GM13977 (cell line): ENCODE data around the gene MS4A4E.
"Not testable (repeated sequence)": the region's sequence is repeated elsewhere in the genome, so short reads cannot be mapped to it uniquely, and the experiment has no call there.

Source experiments
- DNase-seq: peaks from one replicate; pipeline ENCODE4 v3.0.0; 2012; ENCODE audit warnings: low spot score
- CTCF ChIP-seq: IDR thresholded peaks from 2 replicates; pipeline ENCODE4 v1.5.1; 2012; ENCODE audit warnings: mild to moderate bottlenecking, control low read depth; ENCODE audit not compliant: insufficient read depth; ENCODE audit errors: extremely low read depth, missing control alignments
- in situ Hi-C: fragments of 300-500 bp; cut with MboI; formaldehyde crosslinking; loops from one replicate; pipeline ENCODE4 v1.12.0; 2022; ENCODE audit warnings: low sequenced_read_pairs, low pct_unique_long_range_greater_than_20kb, mixed read lengths, inconsistent platforms; ENCODE audit not compliant: unreplicated experiment

The MS4A4E gene

GRCh38 chr11:60242740-60243239, at the start of gene MS4A4E:
Gene MS4A4E (minus strand): TSS chr11:60243137. CDS start chr11:60230055, 13,082 bp downstream.
- in situ Hi-C loops: no loop called here
- TF ChIP-seq CTCF: no peak
- no peak for DNase-seq

GRCh38 chr11:60292145-60292544, 49.2 kb upstream of the MS4A4E start:
- no peak for DNase-seq
- no peak for TF ChIP-seq CTCF
- in situ Hi-C loops: no loop called here

GRCh38 chr11:60288531-60288930, 45.6 kb upstream of the MS4A4E start:
- DNase-seq: no peak
- no peak for TF ChIP-seq CTCF
- in situ Hi-C loops: no loop called here

- in situ Hi-C loops, DNase-seq: not testable (repeated sequence)
Observed at GRCh38 chr11:60285411-60286126, 42.6 kb upstream of the MS4A4E start.

- in situ Hi-C loops: no loop called here
Observed at GRCh38 chr11:60282286-60282685, 39.3 kb upstream of the MS4A4E start.

GRCh38 chr11:60281485-60281884, 38.5 kb upstream of the MS4A4E start:
- no peak for TF ChIP-seq CTCF
- in situ Hi-C loops: no loop called here
- DNase-seq: no peak

More at GRCh38 chr11:60282286-60282685, 39.3 kb upstream of the MS4A4E start:
- TF ChIP-seq CTCF: no peak
- DNase-seq: no peak

- DNase-seq: no peak
- in situ Hi-C loops: no loop called here
- TF ChIP-seq CTCF: no peak
Observed at GRCh38 chr11:60280412-60280811, 37.5 kb upstream of the MS4A4E start, which contains the start of gene MS4A4A. Gene MS4A4A (plus strand): TSS chr11:60280666. CDS start chr11:60280676, 10 bp downstream.
